Endothelial cell of umbilical vein (primary cell): ENCODE data around the gene SLC39A3. TPM values are rescaled to one million over a fixed set of nuclear protein-coding genes. Genes with fewer than 3 reads are reported as not detected.
A peak's percentile ranks its signal among the peaks of the same experiment; 100 is the strongest.

Source experiments
- Bru-seq: library from RNA; stranded (reverse); fragments of 400-500 nt; gene quantifications from one replicate; lab custom pipeline; 2021; lab: Mats Ljungman, UMichigan
- BruChase-seq, 2 experiments: library from RNA; stranded (reverse); fragments of 400-500 nt; gene quantifications; one replicate each; lab custom pipeline; 2021; lab: Mats Ljungman, UMichigan
- BruUV-seq: library from RNA; stranded (reverse); fragments of 400-500 nt; replicated peaks from 2 replicates; lab custom pipeline; 2021; lab: Mats Ljungman, UMichigan
- CTCF ChIA-PET: fragments of 300-600, 350-600 bp; sonication (Branson Sonifier 250); formaldehyde crosslinking; loops from one replicate; lab custom pipeline; 2021; ENCODE audit warnings: antibody characterized with exemption, inconsistent platforms; lab: Charles Lee
- POLR2A ChIA-PET: fragments of 300-600, 350-600 bp; sonication (Branson Sonifier 250); formaldehyde crosslinking; loops from one replicate; lab custom pipeline; 2021; ENCODE audit warnings: antibody characterized with exemption, inconsistent platforms; lab: Charles Lee
- DNase-seq: peaks from one replicate; pipeline ENCODE4 v3.0.0-alpha.2; 2011; ENCODE audit warnings: low read depth, low spot score
- FAIRE-seq: peaks from 2 replicates; lab custom pipeline; 2011; peaks lifted over from hg19 to GRCh38; lab: Jason Lieb, UNC
- H2AFZ ChIP-seq: 2 replicates; pipeline ENCODE4 v1.6.0; 2012; ENCODE audit warnings: low read depth, low read length, control low read depth, inconsistent platforms
- H3K27ac ChIP-seq: 2 replicates; pipeline ENCODE4 v1.5.1; 2011; ENCODE audit warnings: low read depth, mild to moderate bottlenecking, control low read depth, low read length, moderate library complexity; ENCODE audit not compliant: insufficient read depth
- H3K27me3 ChIP-seq, 2 experiments: 2 replicates each; pipeline versions ENCODE4 v1.6.0 to v1.6.1; 2011; ENCODE audit warnings: low read length in 2 of 2, mixed read lengths in 1 of 2; ENCODE audit not compliant: control insufficient read depth in 2 of 2, insufficient read depth in 2 of 2
- H3K36me3 ChIP-seq, 2 experiments: 2 replicates in 1 of 2; 3 replicates in 1 of 2; pipeline ENCODE4 v1.5.1; 2011; ENCODE audit warnings: low read length in 2 of 2, mild to moderate bottlenecking in 1 of 2, moderate library complexity in 1 of 2; ENCODE audit not compliant: control insufficient read depth in 2 of 2, insufficient read depth in 2 of 2; ENCODE audit errors: extremely low read depth in 1 of 2
- H3K4me1 ChIP-seq: 3 replicates; pipeline ENCODE4 v1.5.1; 2011; ENCODE audit warnings: mild to moderate bottlenecking, low read length; ENCODE audit not compliant: control insufficient read depth, insufficient read depth; ENCODE audit errors: extremely low read depth
- H3K4me2 ChIP-seq: 2 replicates; pipeline ENCODE4 v1.6.1; 2011; ENCODE audit warnings: low read length, control low read depth, mixed read lengths; ENCODE audit not compliant: insufficient read depth
- H3K4me3 ChIP-seq, 3 experiments: fragments of 200-600 bp in 1 of 3; sonication (generic), shearing (Covaris generic) in 1 of 3; replicated peaks in 1 of 3; 2 replicates each; pipeline ENCODE4 v1.5.1; 2011 to 2016; ENCODE audit warnings: control low read depth in 3 of 3, low read length in 3 of 3, mild to moderate bottlenecking in 2 of 3, inconsistent platforms in 1 of 3, low read depth in 1 of 3, moderate library complexity in 1 of 3; ENCODE audit not compliant: insufficient read depth in 1 of 3
- H3K79me2 ChIP-seq: 2 replicates; pipeline ENCODE4 v1.6.0; 2012; ENCODE audit warnings: low read length, inconsistent platforms; ENCODE audit not compliant: control insufficient read depth, insufficient read depth
- H3K9ac ChIP-seq: replicated peaks from 2 replicates; pipeline ENCODE3; 2011; ENCODE audit warnings: low read length, control low read depth; ENCODE audit not compliant: insufficient read depth; ENCODE audit errors: extremely low read depth
- H3K9me1 ChIP-seq: replicated peaks from 3 replicates; pipeline ENCODE4 v1.6.0; 2011; ENCODE audit warnings: mild to moderate bottlenecking, low read length; ENCODE audit not compliant: control insufficient read depth, insufficient read depth; ENCODE audit errors: extremely low read depth
- H3K9me3 ChIP-seq: replicated peaks from 2 replicates; pipeline ENCODE4 v1.5.1; 2012; ENCODE audit warnings: low read length, inconsistent platforms; ENCODE audit not compliant: control insufficient read depth, insufficient read depth
- H4K20me1 ChIP-seq: replicated peaks from 2 replicates; pipeline ENCODE3; 2011; ENCODE audit warnings: mild to moderate bottlenecking, low read length; ENCODE audit not compliant: control insufficient read depth, insufficient read depth; ENCODE audit errors: extremely low read depth
- EZH2 ChIP-seq: IDR thresholded peaks from 2 replicates; pipeline ENCODE4 v1.6.1; 2012; ENCODE audit warnings: borderline replicate concordance, low read depth, mild to moderate bottlenecking, moderate library complexity, low read length, inconsistent platforms; ENCODE audit not compliant: severe bottlenecking
- POLR2AphosphoS5 ChIP-seq: IDR thresholded peaks from 2 replicates; pipeline ENCODE4 v1.6.1; 2012; ENCODE audit warnings: low read depth, mild to moderate bottlenecking, control low read depth, low read length, moderate library complexity; ENCODE audit not compliant: insufficient read depth
- dilution Hi-C: fragments of 300-500 bp; cut with MboI; formaldehyde crosslinking; loops from one replicate; pipeline ENCODE4 v1.15.0; 2019; ENCODE audit warnings: low sequenced_read_pairs; ENCODE audit not compliant: extremely low pct_ligation_motif_present
- intact Hi-C: fragments of 100-400 bp; cut with micrococcal nuclease; formaldehyde crosslinking; loops from one replicate; pipeline ENCODE4 v1.10.0; 2022
- long read RNA-seq: library from polyadenylated mRNA; stranded (forward); transcript quantifications from one replicate; pipeline ENCODE4 v2.0.0, GENCODE V29; 2021
- polyA minus RNA-seq, 3 experiments: library from RNA; depleted of rRNA, polyadenylated mRNA; stranded (reverse); fragments of >200 nt; gene quantifications; 1 replicate in 1 of 3; 2 replicates in 2 of 3; pipeline ENCODE4 v1.2.3, GENCODE V29; 2011
- polyA plus RNA-seq, 4 experiments: library from polyadenylated mRNA; depleted of rRNA in 3 of 4; stranded (reverse) in 3 of 4; unstranded in 1 of 4; fragments of >200 nt; gene quantifications; 2 replicates each; pipeline versions ENCODE4 v1.2.1 to v1.2.3, GENCODE V29; 2011 to 2012; ENCODE audit warnings: missing spikeins in 1 of 4
- total RNA-seq: library from RNA; stranded (reverse); gene quantifications from 2 replicates; pipeline ENCODE4 v1.2.3, GENCODE V29; 2021

SLC39A3 gene, protein sequence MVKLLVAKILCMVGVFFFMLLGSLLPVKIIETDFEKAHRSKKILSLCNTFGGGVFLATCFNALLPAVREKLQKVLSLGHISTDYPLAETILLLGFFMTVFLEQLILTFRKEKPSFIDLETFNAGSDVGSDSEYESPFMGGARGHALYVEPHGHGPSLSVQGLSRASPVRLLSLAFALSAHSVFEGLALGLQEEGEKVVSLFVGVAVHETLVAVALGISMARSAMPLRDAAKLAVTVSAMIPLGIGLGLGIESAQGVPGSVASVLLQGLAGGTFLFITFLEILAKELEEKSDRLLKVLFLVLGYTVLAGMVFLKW
- 25.8 and 28.0 TPM in 2 replicates for total RNA-seq
- 43.1 and 49.4 TPM in 2 replicates for polyA plus RNA-seq
- polyA plus RNA-seq (2011; cell fraction: cytosol; rRNA removed): 42.1 and 42.2 TPM in 2 replicates
- polyA plus RNA-seq (2011; cell fraction: nucleus; rRNA removed): 18.2 and 19.2 TPM in 2 replicates
- 25.7 and 31.5 TPM in 2 replicates for polyA plus RNA-seq (2012)
- 14.9 and 29.9 TPM in 2 replicates for polyA minus RNA-seq
- polyA minus RNA-seq (2011; cell fraction: cytosol; rRNA and poly(A)+ RNA removed): 21.5 TPM
- polyA minus RNA-seq (2011; cell fraction: nucleus; rRNA and poly(A)+ RNA removed): 6.7 and 7.7 TPM in 2 replicates
- percentile 39 among the genes with signal in this experiment for Bru-seq, nascent RNA
- BruChase-seq, experiment 1, labeled RNA remaining after a 6-hour chase: percentile 73 among the genes with signal in this experiment
- percentile 61 among the genes with signal in this experiment for BruChase-seq, experiment 2, labeled RNA remaining after a 2-hour chase
- long read RNA-seq, transcript SLC39A3-202 (2 exons, 2,940 nt): minor isoform, 14 of 104 reads
- long read RNA-seq, transcript SLC39A3-201 (3 exons, 1,502 nt): major isoform, 71 of 104 reads
- long read RNA-seq, partial matches to known transcripts: 8 of 104 reads
- long read RNA-seq, other reads (novel, unspliced or antisense): 8 of 104 reads

DNA sequence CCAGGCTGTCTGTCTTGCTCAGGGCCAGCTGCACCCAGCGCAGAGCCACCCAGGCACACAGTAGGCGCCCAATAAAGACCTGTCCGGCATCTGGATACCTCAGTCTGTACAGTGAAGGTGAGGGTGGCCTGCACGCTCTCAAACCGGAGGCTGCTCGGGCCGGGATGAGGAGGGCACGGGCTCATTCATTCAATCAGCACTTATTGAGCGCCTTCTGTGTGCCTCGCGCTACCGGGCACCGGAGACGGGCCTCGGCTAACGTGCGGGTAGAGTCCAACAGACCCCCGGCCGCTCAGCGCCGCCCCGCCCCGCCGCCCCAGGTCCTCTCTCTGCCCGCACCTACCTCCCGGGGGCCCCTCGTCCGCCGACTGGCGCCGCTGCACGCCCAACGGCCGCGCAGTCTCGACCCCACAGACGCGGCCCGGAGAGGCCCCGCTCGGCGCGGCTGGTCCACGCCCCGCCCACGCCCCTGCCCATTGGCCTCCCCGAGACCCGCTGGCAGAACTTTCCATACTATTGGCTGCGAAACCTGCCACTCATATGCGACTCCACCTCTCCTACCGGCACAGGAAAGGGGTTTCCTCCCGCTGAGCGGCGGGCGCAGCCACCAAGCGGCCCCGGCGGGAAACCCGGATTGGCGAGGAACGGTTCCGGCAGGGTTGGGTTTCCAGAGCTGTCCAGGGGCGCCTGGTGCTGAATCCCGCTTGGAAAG, at the start of gene SLC39A3:
Gene SLC39A3, minus strand, starts transcription at position 416 of the 712 bp plus-strand sequence. CDS start 2,760 bp downstream, outside the sequence.
- Histone ChIP-seq H3K4me2 (peak within 1 kb of the TSS; percentile 69), H2AFZ (peak within 1 kb of the TSS; percentile 94), H3K9me1 (no peaks in the 10 kb centered on the region), H3K79me2 (peaks cover 5% of the 10 kb centered on the region), H3K27ac (peak within 1 kb of the TSS; percentile 9), H3K4me1 (peaks cover 6% of the 10 kb centered on the region), H3K9ac (peak within 1 kb of the TSS; percentile 58), H4K20me1 (no peaks in the 10 kb centered on the region), H3K9me3 (no peaks in the 10 kb centered on the region), H3K36me3 (peaks cover 0 to 9% of the 10 kb centered on the region in 2 experiments), H3K27me3 (no peaks in the 10 kb centered on the region), H3K4me3 (peak within 1 kb of the TSS; percentile 84 to 96 (median 90))
- intact Hi-C loops: loop anchor here (1.0 kb wide), 1 partner anchor 10 kb away; no protein-coding TSS in a partner anchor
- POLR2A ChIA-PET: no interaction called here
- no TSS peak for BruUV-seq
- peak; percentile 96 for FAIRE-seq
- CTCF ChIA-PET: interaction anchor here (0.8 to 2.4 kb wide), 5 partner anchors 10 to 91 kb away, joined by 3 to 15 read pairs (median 5); no protein-coding TSS in a partner anchor
- peak; percentile 97 for DNase-seq
- TF ChIP-seq POLR2AphosphoS5 (peak; percentile 61), EZH2 (no peak)
- dilution Hi-C loops: no loop called here
